Sciatic nerve (tissue), 2 donors: Measurements from ENCODE around the gene PTPRN2. TPM values are rescaled to one million over a fixed set of nuclear protein-coding genes. Genes with fewer than 3 reads are reported as not detected.
"Not testable (repeated sequence)": the region's sequence is repeated elsewhere in the genome, so short reads cannot be mapped to it uniquely, and the experiment has no call there.

Source experiments
- ATAC-seq: fragments of 200-7000 bp; cut with Tn5 transposase; one replicate; pipeline ENCODE4 v1.9.1; 2020; ENCODE audit warnings: mild to moderate bottlenecking, moderate library complexity
- DNase-seq: peaks from one replicate; pipeline ENCODE4 v3.0.0-alpha.2; 2020; ENCODE audit warnings: low spot score
- intact Hi-C: fragments of 100-400 bp; cut with DNase I; formaldehyde crosslinking; loops from one replicate; pipeline ENCODE4 v1.14.2; 2022
- total RNA-seq: library from RNA; stranded (reverse); fragmentation: NEBNext Ultra II Directional; extraction: Animal tissue kit (Norgen Biotek cat#: 25700); gene quantifications from one replicate; pipeline ENCODE4 v1.2.1, GENCODE V29; 2021
- donor health status: DM: no; HTN: no; CAD: no.
- donor health status: DM: no; HTN: no; CAD: no.

PTPRN2 gene
- total RNA-seq, 1 donor from 2014 or later = 12.7 TPM

- intact Hi-C loops = no loop called here
- no peak for DNase-seq
- no peak for ATAC-seq
Observed at GRCh38 chr7:158190756-158191155, 396.9 kb downstream of the PTPRN2 start.

DNA sequence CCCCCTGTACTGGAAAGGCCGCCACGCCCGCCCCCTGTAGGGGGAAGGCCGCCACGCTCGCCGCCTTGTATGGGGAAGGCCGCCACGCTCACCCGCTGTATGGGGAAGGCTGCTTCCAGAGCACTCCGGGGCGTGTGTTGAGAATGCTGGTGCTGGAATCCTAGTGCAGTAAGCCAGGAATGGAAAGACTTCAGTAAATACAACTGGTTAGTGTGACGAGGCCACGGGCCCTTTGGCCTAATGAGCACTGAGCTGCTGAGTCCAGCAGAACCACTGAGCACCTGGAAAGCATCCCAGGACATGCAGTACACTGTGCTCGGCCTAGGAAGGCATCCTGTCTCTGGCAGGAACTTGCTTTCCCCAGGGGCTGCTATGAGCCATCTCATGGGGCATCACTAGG is 398.9 kb downstream of the PTPRN2 start:
- ATAC-seq (no peak), DNase-seq (no peak)
- intact Hi-C loops = no loop called here

- DNase-seq (no peak), ATAC-seq (no peak)
- intact Hi-C loops = no loop called here
Observed at GRCh38 chr7:158187694-158187994, 400.0 kb downstream of the PTPRN2 start.

DNA sequence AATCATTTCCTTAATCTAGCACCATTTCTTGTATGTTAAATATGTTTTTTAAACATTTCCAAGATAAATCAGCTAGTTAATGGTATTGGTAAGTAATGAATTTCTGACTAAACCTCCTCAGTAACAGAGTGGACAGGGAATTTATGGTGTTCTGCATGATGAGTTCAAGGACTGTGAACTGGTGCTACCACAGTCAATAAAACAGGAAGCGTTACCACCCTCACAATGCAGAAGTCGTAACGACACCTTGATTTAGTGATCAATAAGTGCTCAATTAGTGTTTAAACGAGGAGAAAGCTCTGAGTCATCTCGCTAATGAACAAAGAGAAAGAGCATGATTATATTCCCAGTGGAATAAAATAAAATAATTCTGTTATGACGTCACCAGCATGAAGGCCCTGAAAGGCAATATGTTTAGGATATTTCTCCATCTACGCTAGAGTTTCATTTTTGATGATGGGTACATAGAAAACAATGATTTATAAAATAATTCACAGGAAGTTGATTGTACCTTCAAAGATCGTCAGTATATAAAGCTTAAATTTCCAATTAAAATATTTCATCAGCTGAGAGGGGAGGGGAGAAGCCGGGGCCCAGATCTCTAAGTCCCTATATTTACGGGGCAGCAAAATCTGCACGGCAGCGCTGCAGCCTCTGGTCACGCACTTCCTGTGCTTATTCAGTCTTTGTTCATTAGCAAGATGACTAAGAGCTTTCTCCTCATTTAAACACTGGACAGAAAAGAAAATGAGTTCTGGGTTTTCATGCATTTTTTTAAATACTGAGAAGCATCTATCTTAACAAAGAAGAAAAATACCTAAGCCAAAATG is 400.5 kb downstream of the PTPRN2 start:
- DNase-seq = no peak
- intact Hi-C loops = no loop called here
- no peak for ATAC-seq

DNA sequence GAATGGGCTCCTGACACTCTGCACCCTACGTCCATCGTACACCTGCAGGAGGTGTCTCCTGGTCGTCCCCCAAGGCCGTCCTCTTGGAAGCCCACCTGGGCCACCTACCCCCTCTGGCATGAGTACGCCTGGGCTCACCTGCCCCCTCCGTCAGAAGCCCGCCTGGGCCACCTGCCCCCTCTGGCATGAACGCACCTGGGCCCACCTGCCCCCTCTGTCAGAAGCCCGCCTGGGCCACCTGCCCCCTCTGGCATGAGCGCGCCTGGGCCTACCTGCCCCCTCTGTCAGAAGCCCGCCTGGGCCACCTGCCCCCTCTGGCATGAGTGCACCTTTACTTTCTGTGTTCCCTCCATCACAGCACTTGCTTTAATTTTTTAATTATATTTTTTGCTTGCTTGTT is 401.2 kb downstream of the PTPRN2 start:
- ATAC-seq = no peak
- DNase-seq = no peak
- intact Hi-C loops = no loop called here

DNA sequence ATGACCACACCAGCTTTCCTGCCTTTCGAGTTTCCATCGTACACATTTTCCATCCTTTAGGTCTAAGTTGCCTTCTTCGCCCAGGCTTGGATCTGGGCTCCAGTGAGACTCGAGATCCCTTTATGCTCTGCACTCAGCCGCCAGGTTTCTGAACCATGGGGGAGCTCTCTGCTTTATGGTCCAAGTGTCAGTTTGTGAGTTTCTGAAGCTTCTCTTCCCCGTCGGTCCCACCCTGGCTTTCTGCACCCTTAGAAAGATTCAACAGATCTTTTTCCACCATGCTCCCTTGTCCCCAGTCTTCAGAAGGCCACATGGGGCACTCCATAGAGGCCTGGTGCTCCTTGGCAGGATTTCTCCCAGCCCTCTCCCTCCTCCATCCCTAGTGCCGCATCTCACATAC is 402.0 kb downstream of the PTPRN2 start:
- intact Hi-C loops = no loop called here

DNA sequence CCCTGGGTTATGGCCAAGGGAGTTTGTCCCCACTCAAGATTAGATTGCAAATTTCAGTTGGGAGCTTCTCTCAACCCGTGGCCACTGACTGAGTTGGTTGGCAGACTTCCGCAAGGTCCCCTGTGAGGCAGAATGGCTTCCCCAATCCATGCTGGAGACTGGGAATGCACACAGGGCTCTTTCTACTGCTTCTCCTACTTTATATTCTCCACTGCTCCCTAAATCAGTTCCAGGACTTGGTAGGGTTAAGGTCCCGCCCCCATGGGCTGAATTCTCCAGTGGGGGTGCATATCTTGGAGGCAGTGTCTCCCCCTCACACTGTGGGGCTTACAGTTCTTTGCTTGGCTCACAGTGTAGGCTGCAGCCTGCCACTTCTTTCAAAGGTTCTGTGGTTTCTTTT is 404.2 kb downstream of the PTPRN2 start:
- intact Hi-C loops = no loop called here
- DNase-seq = no peak

More for the DNA sequence above, 402.0 kb downstream of the PTPRN2 start:
- no peak for DNase-seq
- ATAC-seq = no peak

DNA sequence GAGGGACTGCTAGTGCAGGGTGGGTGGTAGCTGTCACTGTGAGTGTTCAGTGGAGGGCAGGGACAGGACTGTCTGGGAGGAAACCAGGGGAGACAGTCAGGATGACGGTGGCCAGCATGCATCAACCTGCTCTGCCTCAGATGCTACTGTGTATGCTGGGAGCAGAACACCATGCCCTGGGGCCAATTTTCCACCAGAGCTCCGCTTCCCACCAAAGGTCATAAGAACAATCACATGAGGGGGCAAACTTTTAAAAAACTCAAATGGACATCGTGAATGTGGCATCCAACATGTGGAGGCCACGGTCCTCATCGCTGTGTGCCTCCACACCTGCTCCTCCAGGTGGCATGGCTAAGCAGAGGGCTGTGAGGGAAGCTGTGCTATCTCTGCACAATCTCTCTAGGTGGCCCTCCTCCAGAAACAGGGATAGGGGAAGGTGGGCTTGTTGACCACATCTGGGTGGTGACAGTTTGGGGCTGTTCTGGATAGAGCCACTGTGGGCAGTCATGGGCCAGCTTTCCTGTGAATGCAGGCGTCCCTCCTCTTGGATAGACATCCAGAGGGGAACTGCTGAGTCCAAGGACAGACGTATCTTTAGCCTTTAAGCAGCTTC is 411.0 kb downstream of the PTPRN2 start:
- DNase-seq = no peak
- ATAC-seq = no peak
- intact Hi-C loops = no loop called here

More for the DNA sequence above, 404.2 kb downstream of the PTPRN2 start:
- ATAC-seq = no peak

DNA sequence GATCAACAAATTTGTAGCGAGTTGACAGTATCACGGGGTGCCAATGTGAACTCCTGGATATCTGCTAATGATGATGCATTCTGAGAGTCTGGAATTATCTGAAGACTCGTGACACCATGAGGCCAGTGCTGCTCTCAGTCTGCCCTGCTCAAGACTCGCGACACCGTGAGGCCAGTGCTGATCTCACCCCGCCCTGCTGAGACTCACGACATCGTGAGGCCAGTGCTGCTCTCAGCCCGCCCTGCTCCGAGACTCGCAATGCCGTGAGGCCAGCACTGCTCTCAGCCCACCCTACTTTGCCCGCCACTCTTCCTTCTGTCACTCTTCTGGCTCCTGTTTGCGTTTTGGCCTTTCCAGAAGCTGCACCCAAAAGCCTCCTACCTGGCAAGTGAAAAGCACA is 411.8 kb downstream of the PTPRN2 start:
- DNase-seq (no peak), ATAC-seq (no peak)
- intact Hi-C loops = no loop called here

DNA sequence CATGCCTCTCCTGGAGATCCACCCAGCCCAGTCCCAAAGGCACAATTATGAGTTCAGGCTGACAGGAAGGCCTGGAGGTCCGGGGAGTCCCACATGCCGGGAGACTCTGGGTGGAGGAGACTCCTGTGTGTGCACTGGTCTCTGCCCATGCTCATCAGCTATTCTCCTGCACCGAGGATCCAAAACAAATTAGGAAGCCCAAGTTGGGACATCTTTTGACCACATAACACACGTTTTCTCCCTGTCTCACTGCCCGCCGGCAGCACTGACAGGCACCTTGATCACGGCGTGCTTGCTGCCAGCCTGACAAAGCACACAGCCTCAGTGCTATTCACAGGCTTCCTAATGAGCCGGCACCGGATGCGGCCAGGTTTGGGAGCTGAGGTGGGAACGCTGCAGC is 412.7 kb downstream of the PTPRN2 start:
- DNase-seq = no peak
- intact Hi-C loops = no loop called here
- no peak for ATAC-seq

- no peak for ATAC-seq
- intact Hi-C loops = no loop called here
- no peak for DNase-seq
Observed at GRCh38 chr7:158167373-158167772, 420.2 kb downstream of the PTPRN2 start.

DNA sequence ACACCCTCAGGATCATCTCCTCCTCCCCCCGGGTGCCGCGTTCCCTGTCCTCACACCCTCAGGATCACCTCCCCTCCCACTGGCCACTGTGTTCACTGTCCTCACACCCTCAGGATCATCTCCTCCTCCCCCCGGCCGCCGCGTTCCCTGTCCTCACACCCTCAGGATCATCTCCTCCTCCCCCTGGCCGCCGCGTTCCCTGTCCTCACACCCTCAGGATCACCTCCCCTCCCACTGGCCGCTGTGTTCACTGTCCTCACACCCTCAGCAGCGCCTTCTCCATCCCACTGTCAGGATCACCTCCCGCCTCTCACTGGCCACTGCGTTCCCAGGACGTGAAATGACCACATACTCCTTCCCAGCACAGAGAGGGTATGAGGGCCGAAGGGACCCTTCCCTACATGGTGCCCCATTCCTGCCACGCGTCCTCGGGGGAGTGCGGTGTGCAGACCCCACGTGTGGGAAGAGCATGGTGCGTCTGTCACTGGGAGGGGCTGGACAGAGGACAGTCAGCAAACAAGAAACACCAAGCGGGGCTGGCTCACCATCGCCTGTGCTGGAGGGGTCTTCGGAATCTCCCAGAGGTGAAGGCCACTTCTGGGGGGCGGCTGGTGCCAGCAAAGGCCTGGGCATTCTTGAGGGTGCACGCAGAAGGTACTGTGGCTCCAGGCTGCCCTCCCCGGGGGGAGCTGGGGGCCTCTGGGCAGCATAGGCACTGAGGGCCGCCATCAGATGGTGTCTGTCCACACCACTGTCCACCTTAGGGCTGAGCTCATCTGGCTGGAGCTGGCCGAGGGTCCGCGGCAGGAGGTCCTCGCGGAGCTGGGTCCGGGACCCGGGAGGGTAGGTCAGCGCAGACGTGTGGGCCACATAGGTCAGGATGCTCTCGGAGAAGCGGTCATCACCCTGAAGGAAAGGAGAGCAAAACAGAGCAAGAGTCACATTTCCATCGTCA is 421.0 kb downstream of the PTPRN2 start:
- intact Hi-C loops = no loop called here
- DNase-seq (no peak), ATAC-seq (no peak)

DNA sequence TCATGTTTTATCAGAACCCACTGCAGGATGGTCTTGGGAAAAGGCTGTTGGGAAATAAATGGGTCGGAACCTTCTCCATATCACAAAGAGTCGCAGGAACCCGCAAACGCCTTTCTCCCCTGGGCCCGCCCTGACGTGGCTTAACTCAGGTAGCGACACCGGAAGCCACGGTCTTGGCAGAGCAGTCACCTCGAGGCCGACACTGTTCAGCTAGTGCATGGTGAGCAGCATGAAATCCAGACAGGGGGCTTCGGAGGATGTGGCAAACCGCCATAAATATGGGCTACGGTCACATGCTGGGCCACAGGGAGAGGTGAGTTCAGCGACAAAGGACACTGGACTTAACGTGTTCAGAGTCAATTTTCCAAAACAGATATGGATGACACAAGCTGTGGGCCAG is 421.9 kb downstream of the PTPRN2 start:
- intact Hi-C loops = no loop called here
- ATAC-seq = no peak

DNA sequence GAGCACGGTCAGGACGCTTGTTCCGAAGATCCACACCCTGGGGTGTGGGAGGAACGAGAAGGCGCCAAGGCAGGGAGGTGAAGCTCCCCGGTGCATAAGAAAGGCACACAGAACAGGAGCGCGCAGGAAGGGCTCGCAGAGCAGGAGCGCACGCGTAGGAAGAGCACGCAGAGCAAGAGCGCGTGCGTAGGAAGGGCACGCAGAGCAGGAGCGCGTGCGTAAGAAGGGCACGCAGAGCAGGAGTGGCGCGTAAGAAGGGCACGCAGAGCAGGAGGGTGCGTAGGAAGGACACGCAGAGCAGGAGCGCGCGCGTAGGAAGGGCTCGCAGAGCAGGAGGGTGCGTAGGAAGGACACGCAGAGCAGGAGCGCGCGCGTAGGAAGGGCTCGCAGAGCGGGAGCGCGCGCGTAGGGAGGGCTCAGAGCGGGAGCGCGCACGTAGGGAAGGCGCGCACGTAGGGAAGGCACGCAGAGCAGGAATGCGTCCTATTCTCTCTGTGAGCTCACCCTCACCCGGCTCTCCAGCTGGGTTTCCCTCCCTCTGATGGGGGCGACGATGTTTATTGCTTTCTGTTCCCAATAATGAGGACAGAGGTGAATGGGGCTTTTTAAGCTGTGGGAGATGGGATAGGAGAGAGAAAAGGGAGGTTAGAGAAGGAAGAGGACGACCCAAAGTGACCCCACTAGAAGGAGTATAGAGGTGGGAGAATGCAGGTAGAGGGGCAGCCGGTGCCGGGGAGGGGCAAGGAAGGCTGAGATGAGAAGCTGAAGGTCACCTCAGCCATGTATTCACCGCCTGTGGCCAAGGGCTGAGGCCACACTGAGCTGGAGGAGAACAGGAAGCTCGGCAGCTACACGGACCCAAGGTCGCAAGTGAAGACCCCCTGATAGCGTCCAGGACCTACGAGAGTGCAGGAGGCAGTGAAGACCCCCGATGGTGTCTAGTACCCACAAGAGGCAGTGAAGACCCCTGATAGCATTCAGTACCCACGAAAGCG is 423.2 kb downstream of the PTPRN2 start:
- intact Hi-C loops = no loop called here
- ATAC-seq (peak; percentile 32), DNase-seq (no peak)

More for the DNA sequence above, 421.9 kb downstream of the PTPRN2 start:
- DNase-seq = no peak

- intact Hi-C loops = no loop called here
- no peak for ATAC-seq
- no peak for DNase-seq
Observed at GRCh38 chr7:158161194-158161593, 426.4 kb downstream of the PTPRN2 start.

- intact Hi-C loops = no loop called here
- DNase-seq (no peak), ATAC-seq (no peak)
Observed at GRCh38 chr7:158160199-158160598, 427.4 kb downstream of the PTPRN2 start.

DNA sequence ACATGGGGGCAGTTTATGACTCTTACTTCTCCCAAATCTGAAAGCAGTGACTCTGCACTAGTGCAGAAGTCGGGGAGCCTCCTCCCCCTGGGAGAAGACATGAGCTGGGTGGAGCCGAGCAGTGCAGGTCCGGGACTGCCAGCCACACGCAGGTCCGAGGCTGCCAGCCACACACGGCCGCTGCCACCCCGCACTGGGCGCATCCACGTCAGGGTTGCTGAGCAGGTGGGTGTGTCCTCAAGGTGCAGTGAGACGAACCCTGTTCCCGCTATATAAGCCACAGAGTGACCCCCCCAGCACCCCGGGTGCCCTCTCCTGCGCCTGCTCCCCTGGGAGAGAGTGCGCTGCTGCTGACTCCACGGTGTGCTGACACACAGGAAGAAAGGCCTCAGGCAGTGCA is 430.2 kb downstream of the PTPRN2 start:
- ATAC-seq = no peak
- intact Hi-C loops = no loop called here

GRCh38 chr7:158151273-158151672 is 436.4 kb downstream of the PTPRN2 start:
- peak; percentile 75 for ATAC-seq
- intact Hi-C loops = not testable (repeated sequence)
- DNase-seq = peak; percentile 92

More for the DNA sequence above, 430.2 kb downstream of the PTPRN2 start:
- no peak for DNase-seq

- intact Hi-C loops = no loop called here
- ATAC-seq = no peak
- no peak for DNase-seq
Observed at GRCh38 chr7:158150234-158150633, 437.4 kb downstream of the PTPRN2 start.
